Activated naive CD8-positive, alpha-beta T cell treated with anti-CD3 and anti-CD28 coated beads, Interleukin-2, amount 50 U/mL, for 24 hours (primary cell): ENCODE measurements around the gene ANGEL2.

ENCODE experiments used
- ATAC-seq: fragments of 150-1000 bp; cut with Tn5 transposase; one replicate; pipeline ENCODE4 v1.10.0; 2021
- DNase-seq: peaks from one replicate; pipeline ENCODE4 v3.0.0; 2021
- H3K27ac Mint-ChIP-seq: one replicate; pipeline ENCODE4 v1.8.0; 2021; ENCODE audit warnings: mild to moderate bottlenecking, mixed read lengths
- H3K27me3 Mint-ChIP-seq: one replicate; pipeline ENCODE4 v1.8.0; 2021; ENCODE audit warnings: mixed read lengths
- H3K36me3 Mint-ChIP-seq: one replicate; pipeline ENCODE4 v1.8.0; 2021; ENCODE audit warnings: low read depth, mixed read lengths
- H3K4me1 Mint-ChIP-seq: one replicate; pipeline ENCODE4 v1.8.0; 2021; ENCODE audit warnings: mixed read lengths
- H3K4me3 Mint-ChIP-seq: one replicate; pipeline ENCODE4 v1.8.0; 2021; ENCODE audit warnings: mild to moderate bottlenecking, moderate library complexity, mixed read lengths
- H3K9me3 Mint-ChIP-seq: one replicate; pipeline ENCODE4 v1.8.0; 2021; ENCODE audit warnings: mixed read lengths

The ANGEL2 gene

GRCh38 chr1:212942679-212943392 is 72.8 kb downstream of the ANGEL2 start:
- DNase-seq (no peak), ATAC-seq (no peak)
- H3K4me3 Mint-ChIP-seq: no peak overlapping the region
- H3K27ac Mint-ChIP-seq: no peak overlapping the region
- H3K9me3 Mint-ChIP-seq: peaks cover 8% of the 10 kb centered on the region
- H3K27me3 Mint-ChIP-seq: no peaks in the 10 kb centered on the region
- H3K36me3 Mint-ChIP-seq: no peaks in the 10 kb centered on the region
- H3K4me1 Mint-ChIP-seq: no peaks in the 10 kb centered on the region
